HepG2 (cell line): ENCODE results near the gene SCN2A. TPM values are rescaled to one million over a fixed set of nuclear protein-coding genes. Genes with fewer than 3 reads are reported as not detected.
A peak's percentile ranks its signal among the peaks of the same experiment; 100 is the strongest.
"Not testable (repeated sequence)": the region's sequence is repeated elsewhere in the genome, so short reads cannot be mapped to it uniquely, and the experiment has no call there.

Source experiments
- ATAC-seq: fragments of 200-7000 bp; cut with Tn5 transposase; 3 replicates; pipeline ENCODE4 v1.9.1; 2020; ENCODE audit warnings: mild to moderate bottlenecking, moderate library complexity
- BruUV-seq: library from RNA; stranded (reverse); fragments of 400-500 nt; replicated peaks from 2 replicates; lab custom pipeline; 2021; lab: Mats Ljungman, UMichigan
- CTCF ChIA-PET: fragments of 300-600 bp; formaldehyde crosslinking; extraction: SDS; loops from one replicate; lab custom pipeline; 2021; ENCODE audit warnings: low total read pairs, inconsistent platforms, low intra/inter-chr PET ratio; lab: Yijun Ruan, JAX
- POLR2A ChIA-PET: fragments of 350-600 bp; sonication (Branson Sonifier 250); formaldehyde crosslinking; loops from one replicate; lab custom pipeline; 2020; ENCODE audit warnings: antibody characterized with exemption, inconsistent platforms; lab: Yijun Ruan, JAX
- DNase-seq: peaks from one replicate; pipeline ENCODE4 v3.0.0-alpha.2; 2015; ENCODE audit warnings: low spot score
- FAIRE-seq: peaks from 3 replicates; lab custom pipeline; 2011; peaks lifted over from hg19 to GRCh38; lab: Jason Lieb, UNC
- H2AFZ ChIP-seq: one replicate; pipeline ENCODE4 v1.6.1; 2011; ENCODE audit warnings: low read length, inconsistent platforms
- H3K27ac ChIP-seq: fragments of 300-600 bp; 3 replicates; pipeline ENCODE4 v1.8.0; 2011; ENCODE audit warnings: mixed run types, mild to moderate bottlenecking, mixed read lengths, low read length, inconsistent platforms; ENCODE audit not compliant: insufficient read depth; ENCODE audit errors: extremely low read length
- H3K27me3 ChIP-seq, 2 experiments: fragments of 200-600 bp in 1 of 2; 2 replicates in 1 of 2; 3 replicates in 1 of 2; pipeline versions ENCODE4 v1.6.0 to v1.8.0; 2011; ENCODE audit warnings: low read length in 2 of 2, mild to moderate bottlenecking in 2 of 2, moderate library complexity in 2 of 2, inconsistent platforms in 1 of 2; ENCODE audit not compliant: insufficient read depth in 2 of 2, control insufficient read depth in 1 of 2
- H3K36me3 ChIP-seq, 2 experiments: fragments of 200-600 bp in 1 of 2; replicated peaks in 1 of 2; 2 replicates in 1 of 2; 3 replicates in 1 of 2; pipeline versions ENCODE4 v1.5.1 to v1.8.0; 2011; ENCODE audit warnings: low read length in 2 of 2, inconsistent platforms in 1 of 2; ENCODE audit not compliant: insufficient read depth in 2 of 2, control insufficient read depth in 1 of 2
- H3K4me1 ChIP-seq: 2 replicates; pipeline ENCODE4 v1.5.1; 2012; ENCODE audit warnings: low read length, inconsistent platforms; ENCODE audit not compliant: insufficient read depth
- H3K4me2 ChIP-seq: 2 replicates; pipeline ENCODE4 v1.6.0; 2011; ENCODE audit warnings: low read depth, low read length, inconsistent platforms
- H3K4me3 ChIP-seq, 3 experiments: fragments of 200-600 bp in 1 of 3; sonication (generic), shearing (Covaris generic) in 1 of 3; replicated peaks in 1 of 3; 2 replicates each; pipeline ENCODE4 v1.5.1; 2011 to 2016; ENCODE audit warnings: low read length in 3 of 3, inconsistent platforms in 2 of 3, low read depth in 2 of 3, mild to moderate bottlenecking in 2 of 3, control low read depth in 1 of 3, mixed read lengths in 1 of 3; ENCODE audit not compliant: insufficient read depth in 1 of 3
- H3K79me2 ChIP-seq: one replicate; pipeline ENCODE4 v1.6.1; 2011; ENCODE audit warnings: low read length, inconsistent platforms; ENCODE audit not compliant: insufficient read depth
- H3K9ac ChIP-seq: 2 replicates; pipeline ENCODE4 v1.6.0; 2011; ENCODE audit warnings: mild to moderate bottlenecking, low read depth, low read length, inconsistent platforms; ENCODE audit not compliant: insufficient read depth
- H3K9me3 ChIP-seq: 2 replicates; pipeline ENCODE4 v1.5.1; 2012; ENCODE audit warnings: mild to moderate bottlenecking, low read length
- H4K20me1 ChIP-seq: 2 replicates; pipeline ENCODE4 v1.6.0; 2011; ENCODE audit warnings: inconsistent platforms, mild to moderate bottlenecking, low read length, moderate library complexity; ENCODE audit not compliant: insufficient read depth
- BATF2 ChIP-seq: sonication (generic); formaldehyde crosslinking; IDR thresholded peaks from 2 replicates; pipeline ENCODE4 v1.8.0; 2022; ENCODE audit warnings: mild to moderate bottlenecking, missing genetic modification reagents, moderate library complexity
- TIGD3 ChIP-seq: sonication (generic); formaldehyde crosslinking; IDR thresholded peaks from 2 replicates; pipeline ENCODE4 v1.5.1; 2020; ENCODE audit warnings: mild to moderate bottlenecking, missing genetic modification reagents, borderline replicate concordance
- ZNF460 ChIP-seq: sonication (generic); formaldehyde crosslinking; IDR thresholded peaks from 2 replicates; pipeline ENCODE4 v1.5.1; 2020; ENCODE audit warnings: missing genetic modification reagents, mild to moderate bottlenecking, borderline replicate concordance
- WGBS: methylation state at CpG from one replicate; pipeline ENCODE4 v1.1.6; 2017; ENCODE audit warnings: low lambda C conversion rate; 5-methylcytosine and 5-hydroxymethylcytosine counted together
- in situ Hi-C: cut with HindIII; loops from 2 replicates; pipeline ENCODE4 v1.10.0; 2017; ENCODE audit warnings: low pct_unique_long_range_greater_than_20kb; ENCODE audit not compliant: extremely low pct_ligation_motif_present
- intact Hi-C: fragments of 100-400 bp; cut with micrococcal nuclease; formaldehyde crosslinking; loops from one replicate; pipeline ENCODE4 v1.10.0; 2022; ENCODE audit not compliant: unreplicated experiment
- polyA plus RNA-seq, 8 experiments: library from polyadenylated mRNA; depleted of rRNA in 3 of 8; stranded (reverse) in 7 of 8; unstranded in 1 of 8; fragments of >200 nt; fragmentation: Illumina TruSeq in 4 of 8; extraction: Trizol in 4 of 8; gene quantifications; 2 replicates each; pipeline versions ENCODE4 v1.2.1 to v1.2.3, GENCODE V29; 2011 to 2016; ENCODE audit warnings: low read depth in 4 of 8, missing spikeins in 1 of 8, mixed read lengths in 1 of 8; ENCODE audit not compliant: insufficient read depth in 1 of 8
- total RNA-seq, 5 experiments: library from RNA; depleted of rRNA; stranded (reverse); fragments of >200 nt; fragmentation: Illumina TruSeq; extraction: Trizol; gene quantifications; 2 replicates each; pipeline ENCODE4 v1.2.3, GENCODE V29; 2016; ENCODE audit warnings: low read depth in 1 of 5

SCN2A gene
- total and polyA plus RNA-seq, 2 of the 13 experiments (the other 11 are each of a cell fraction or from before 2014, with no cell fraction given), result 0.20 to 0.30 TPM

- TF ChIP-seq TIGD3 (CRISPR knock-in tag), result no peak
- TF ChIP-seq, all 625 proteins: peak for 0
These were observed 151.7 kb downstream of the SCN2A start (continued) for GRCh38 chr2:165390875-165391274.

- DNase-seq (no peak), ATAC-seq (no peak), FAIRE-seq (no peak)
- Histone ChIP-seq H3K9me3 (no peaks in the 10 kb centered on the region), H3K79me2 (no peaks in the 10 kb centered on the region), H3K27me3 (no peaks in the 10 kb centered on the region), H2AFZ (no peak overlapping the region), H3K4me2 (no peak overlapping the region), H3K9ac (no peak overlapping the region), H3K4me1 (no peaks in the 10 kb centered on the region), H3K4me3 (no peak overlapping the region), H3K27ac (no peak overlapping the region), H3K36me3 (no peaks in the 10 kb centered on the region), H4K20me1 (no peaks in the 10 kb centered on the region)
- ChIA-PET CTCF (no interaction called here), POLR2A (no interaction called here)
- WGBS, result 12% methylated on average over 2 of the region's 2 CpGs
- TF ChIP-seq BATF2 (CRISPR knock-in tag), result no peak
- intact Hi-C loops, result no loop called here
- BruUV-seq, result no TSS peak
- in situ Hi-C loops, result no loop called here
These were observed 152.6 kb downstream of the SCN2A start for GRCh38 chr2:165391791-165392190.

- FAIRE-seq, CTCF ChIA-PET: not testable (repeated sequence)
These were observed 159.4 kb downstream of the SCN2A start for GRCh38 chr2:165398603-165399002.

More at GRCh38 chr2:165398603-165399002, 159.4 kb downstream of the SCN2A start:
- TF ChIP-seq ZNF460, result peak; percentile 65
- H2AFZ ChIP-seq, POLR2A ChIA-PET, ATAC-seq, DNase-seq, H3K9me3 ChIP-seq, BruUV-seq, H3K27me3 ChIP-seq, H3K36me3 ChIP-seq, H3K79me2 ChIP-seq, H4K20me1 ChIP-seq, intact Hi-C loops, H3K27ac ChIP-seq, H3K4me1 ChIP-seq, H3K9ac ChIP-seq, in situ Hi-C loops, H3K4me2 ChIP-seq, H3K4me3 ChIP-seq: not testable (repeated sequence)
- 31% methylated on average over 3 of the region's 3 CpGs for whole genome bisulfite sequencing
